Stimulated activated CD8-positive, alpha-beta memory T cell treated with anti-CD3 and anti-CD28 coated beads, Interleukin-4, amount 100 ng/mL, for 1 hour (primary cell): ENCODE data around the gene SNAP25.

Experiments used
- DNase-seq, 2 donors: peaks; one replicate each; pipeline ENCODE4 v3.0.0-alpha.2; 2020; ENCODE audit warnings: low read depth in 2 of 2, low spot score in 1 of 2

The SNAP25 gene

DNA sequence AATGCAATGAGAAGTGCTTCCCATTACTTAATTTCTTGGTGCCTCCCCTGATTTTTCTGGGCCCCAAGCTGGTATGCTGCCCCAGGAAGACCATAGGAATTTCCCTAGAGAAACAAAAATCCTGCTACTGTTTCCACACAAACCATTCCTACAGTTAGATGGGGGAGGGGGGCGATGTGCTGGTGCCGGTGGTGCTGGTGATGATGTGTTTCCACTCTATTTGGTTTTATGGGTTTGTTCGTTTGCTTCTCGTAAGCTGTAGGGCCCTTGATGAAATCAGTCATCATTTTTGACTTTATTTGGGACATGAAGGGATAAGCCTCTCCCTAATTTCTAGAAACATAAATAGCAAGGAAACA, 110.2 kb downstream of the SNAP25 start:
- no peak for DNase-seq

DNA sequence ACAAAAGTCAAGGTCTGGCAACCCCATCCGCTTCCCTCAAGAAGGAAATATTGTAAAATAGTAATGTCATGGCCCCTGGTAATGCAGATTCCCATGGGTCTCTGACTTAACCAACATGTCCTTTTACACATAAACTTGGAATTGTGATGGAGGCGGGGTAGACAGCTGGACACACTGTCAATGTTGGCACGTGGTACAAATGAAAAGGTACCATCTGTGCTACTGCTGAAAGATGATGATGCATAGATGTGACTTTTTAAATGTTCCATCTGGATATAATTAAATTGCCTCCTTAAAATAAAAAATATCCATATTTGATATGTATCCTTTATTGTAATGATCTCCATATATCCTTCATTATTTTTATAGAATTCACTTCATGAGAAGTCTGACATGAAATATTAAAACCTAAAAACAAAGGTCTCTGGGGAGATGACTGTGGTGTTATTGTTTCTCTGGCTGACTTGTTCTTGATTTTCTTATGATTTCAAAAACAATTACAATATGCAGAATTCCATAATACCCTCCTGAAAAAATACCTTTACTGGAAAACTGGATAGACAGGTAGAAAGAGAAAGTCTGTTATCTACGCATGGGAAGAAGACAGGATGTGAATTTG, 110.9 kb downstream of the SNAP25 start:
- DNase-seq, result no peak

DNA sequence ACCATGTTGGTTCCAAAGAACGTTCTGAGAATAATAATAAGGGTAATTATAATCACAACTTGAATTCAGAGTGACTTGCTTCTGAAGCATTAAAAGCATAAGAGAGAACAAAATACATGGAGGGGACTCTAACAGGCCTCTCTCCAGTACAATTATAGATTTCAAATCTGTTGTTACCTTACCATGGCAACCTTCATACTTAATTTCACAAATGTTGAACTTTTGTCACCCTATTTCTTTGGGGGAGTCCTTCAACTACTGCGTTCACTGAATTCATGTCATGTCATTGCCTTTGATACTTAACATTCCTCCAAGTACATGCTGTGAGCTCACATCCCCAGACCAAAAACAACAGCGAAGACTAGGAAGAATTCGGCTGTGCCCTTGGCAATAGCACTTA, 111.4 kb downstream of the SNAP25 start:
- no peak for DNase-seq

DNA sequence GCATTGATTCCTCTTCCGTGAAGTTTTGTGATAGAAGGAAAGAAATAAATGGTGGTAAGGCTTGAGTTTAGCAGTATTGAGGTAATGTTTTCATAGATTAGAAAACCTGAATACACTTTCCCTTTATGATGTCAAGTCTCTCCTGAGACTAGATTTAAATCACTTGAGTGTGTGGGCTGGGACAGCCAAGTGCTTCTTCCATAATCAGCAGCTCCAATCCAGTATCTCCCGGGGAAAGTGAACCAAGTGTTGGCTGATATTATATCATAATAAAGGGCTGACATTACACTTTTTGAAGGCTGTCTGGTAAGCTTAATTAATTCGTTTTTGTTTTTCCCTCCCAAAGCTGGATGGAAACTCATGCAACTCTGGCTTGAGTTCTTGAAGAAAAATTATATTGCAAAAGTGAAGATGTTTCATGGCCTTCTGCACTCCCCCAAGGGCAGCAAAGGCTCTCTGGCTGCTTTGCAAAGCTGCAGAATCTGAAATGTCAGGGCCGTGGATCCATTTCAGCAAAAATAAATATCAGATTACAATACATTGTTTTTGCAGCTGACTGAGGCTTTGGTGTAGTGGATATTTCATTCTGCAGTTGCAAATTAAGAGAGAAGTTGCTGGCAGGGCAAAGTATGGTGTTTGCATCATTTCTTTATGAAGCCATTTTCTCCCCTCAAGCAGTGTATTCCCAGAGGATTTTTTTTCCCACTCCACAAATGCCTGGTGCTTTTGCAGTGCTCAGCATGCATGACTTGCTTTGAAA, 114.2 kb downstream of the SNAP25 start:
- DNase-seq, result no peak

DNA sequence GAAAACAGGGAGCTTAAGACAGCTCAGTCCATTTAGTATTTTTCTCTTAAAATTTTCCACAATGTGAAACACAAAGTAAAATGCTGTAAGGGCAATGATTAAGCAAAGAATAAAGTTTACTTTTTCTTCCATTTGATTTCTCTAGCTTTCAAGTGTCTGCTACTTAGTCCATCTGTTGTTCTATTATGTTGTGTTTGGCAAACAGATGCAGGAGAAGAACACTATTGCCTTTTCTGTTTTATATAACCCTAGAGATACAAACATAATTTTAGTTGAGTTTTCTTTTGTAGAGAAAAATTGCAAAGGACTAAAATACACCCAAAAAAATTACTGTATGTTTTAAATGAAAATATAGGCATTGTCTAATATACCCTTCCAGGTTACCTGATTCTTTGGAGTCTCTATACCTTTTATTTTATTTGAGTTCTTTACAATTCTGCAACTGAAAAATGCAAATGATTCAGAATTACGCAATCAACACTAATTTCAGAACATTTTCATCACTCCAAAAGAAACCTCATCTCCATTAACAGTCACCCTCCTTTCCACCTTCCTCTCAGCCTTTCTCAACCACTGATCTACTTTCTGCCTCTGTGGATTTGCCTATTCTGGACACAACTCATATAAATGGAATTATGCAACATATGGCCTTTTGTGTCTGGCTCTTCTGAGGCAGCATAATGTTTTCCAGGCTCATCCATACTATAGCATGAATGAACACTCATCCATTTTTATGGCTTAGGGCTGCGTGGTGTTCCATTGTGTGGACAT, 118.5 kb downstream of the SNAP25 start:
- no peak for DNase-seq

DNA sequence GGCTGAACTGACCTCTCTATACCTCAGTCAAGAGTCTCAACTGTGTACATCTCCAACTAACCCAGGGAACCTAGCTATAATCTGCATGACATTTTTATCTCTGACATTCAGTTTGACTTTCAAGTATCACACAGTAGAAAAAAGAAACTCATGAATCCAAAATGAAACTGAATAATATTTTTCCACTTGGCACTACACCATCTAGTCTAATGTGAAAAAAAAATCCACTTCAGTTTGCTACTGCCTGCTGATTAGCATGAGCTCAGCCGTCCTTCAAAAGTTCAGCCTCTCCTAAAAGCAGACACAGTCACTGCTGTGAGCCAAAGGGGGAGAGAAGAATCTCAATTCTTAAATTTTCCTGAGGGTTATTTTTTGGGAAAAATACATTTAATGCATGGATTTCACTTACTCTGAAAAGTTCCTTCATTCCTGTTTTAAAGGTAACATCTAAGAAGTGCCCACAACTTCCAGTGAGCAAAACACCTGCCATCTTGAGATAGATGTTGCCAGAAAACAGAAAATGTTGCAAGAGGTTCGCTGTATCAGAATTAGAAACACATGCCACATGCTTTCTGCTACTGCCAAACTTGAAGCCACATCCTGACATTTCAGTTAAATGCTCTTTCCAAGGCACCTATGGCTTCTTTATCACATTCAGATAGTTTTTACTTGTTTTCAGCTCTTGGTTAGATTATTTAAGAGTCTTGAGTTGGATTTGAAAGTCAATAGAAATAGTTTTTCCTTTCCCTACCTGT, 120.0 kb downstream of the SNAP25 start:
- DNase-seq, result no peak

DNA sequence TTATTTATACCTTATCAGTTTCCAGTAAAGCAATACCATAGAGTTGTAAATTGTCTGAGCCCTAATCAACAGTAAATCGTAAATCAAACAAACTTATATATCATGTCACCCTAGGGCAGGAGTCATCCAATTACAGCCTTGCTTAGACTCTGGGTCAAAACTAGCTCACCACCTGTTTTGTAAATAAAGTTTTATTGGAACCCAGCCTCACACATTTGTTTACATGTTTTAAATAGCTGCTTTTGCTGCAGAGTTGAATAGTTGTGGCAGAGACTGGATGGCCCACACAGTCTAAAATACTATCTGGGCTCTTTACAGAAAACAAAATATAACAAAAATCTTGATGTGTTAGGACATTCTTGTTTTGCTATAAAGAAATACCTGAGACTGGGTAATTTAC, 121.0 kb downstream of the SNAP25 start:
- DNase-seq, result no peak

- no peak for DNase-seq
Observed at GRCh38 chr20:10342152-10342551, 123.5 kb downstream of the SNAP25 start.

GRCh38 chr20:10344953-10345352, 126.3 kb downstream of the SNAP25 start:
- DNase-seq, result no peak

DNA sequence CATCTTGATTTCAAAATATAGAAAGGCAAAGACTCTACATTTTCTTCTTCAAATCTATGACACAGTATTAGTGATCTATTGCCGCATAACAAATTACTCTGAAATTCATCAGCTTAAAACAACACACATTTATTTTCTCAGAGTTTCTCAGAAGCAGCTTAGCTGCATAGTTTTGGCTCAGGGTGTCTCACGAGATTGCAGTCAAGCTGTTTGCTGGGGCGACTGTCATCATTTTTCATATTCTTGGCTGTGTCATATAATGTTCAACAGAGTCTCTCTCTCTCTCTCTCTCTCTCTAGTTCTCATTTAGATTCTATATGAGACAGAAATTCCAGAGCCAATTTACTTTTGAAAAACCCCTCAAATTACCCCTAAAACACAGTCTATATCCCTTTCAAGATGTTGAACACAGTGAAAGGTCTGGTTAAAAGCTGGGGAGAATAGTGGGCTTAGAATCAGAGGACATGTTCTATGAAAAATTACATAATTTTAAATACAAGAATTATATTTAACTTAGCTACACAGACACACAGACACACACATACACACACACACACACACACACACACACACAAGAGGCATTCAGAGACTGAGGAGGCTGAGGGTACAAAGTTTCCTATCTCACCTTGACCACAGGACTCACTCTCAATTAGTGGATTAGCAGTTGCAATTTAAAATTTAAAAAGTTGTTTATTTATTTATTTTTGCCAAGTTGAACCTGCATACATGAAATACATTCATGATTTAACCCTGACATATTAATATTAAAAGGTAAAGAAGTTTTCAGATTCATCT, 128.7 kb downstream of the SNAP25 start:
- no peak for DNase-seq

DNA sequence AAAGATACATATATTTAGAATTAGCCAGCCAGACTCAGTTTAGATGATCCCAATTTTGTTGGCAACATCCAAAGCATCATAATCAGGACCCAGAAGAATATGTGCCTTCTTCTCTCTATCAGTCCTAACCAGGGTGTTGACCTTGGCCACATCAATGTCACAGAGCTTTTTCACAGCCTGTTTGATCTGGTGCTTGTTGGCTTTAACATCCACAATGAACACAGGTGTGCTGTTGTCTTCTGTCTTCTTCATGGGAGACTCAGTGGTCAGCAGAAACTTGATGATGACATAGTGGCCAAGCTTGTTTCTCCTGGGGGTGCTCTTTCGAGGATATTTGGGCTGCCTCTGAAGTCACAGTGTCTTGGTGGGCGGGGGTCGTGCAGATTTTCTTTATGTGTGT, 130.5 kb downstream of the SNAP25 start:
- DNase-seq, result no peak

- DNase-seq, result no peak
Observed at GRCh38 chr20:10350188-10350842, 131.7 kb downstream of the SNAP25 start.

GRCh38 chr20:10352934-10353824, 134.5 kb downstream of the SNAP25 start:
- DNase-seq, result no peak

DNA sequence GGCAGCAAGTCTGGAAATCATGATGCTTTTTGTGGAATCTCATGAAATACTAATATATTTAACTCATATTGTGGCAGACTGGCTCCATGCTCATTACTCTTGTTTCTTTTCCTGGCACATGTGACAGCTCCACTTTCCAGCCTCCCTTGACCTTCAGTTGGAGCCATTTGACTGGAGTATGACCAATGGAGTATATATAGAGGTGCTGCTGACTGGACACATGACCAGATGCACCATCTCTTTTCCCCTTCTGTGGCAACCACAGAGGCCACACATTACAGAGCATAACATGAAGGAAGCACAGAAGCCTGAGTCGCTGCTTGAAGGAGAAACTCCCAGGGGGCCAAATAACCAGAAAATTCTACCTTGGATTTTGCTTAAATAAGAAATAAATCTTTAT, 138.0 kb downstream of the SNAP25 start:
- no peak for DNase-seq
